ENCODE data around the gene OR6S1. TPM values are rescaled to one million over a fixed set of nuclear protein-coding genes. Genes with fewer than 3 reads are reported as not detected.

Gene OR6S1
- total and polyA plus RNA-seq, 2 of the 8 experiments (the other 6 are each of a cell fraction or from before 2014, with no cell fraction given): not detected

- peak overlapping the region; percentile 29 to 61 (median 44); a peak in 5 of 8 replicates for H3K4me3 ChIP-seq (ENCODE audit: extremely low read depth in 1 of 4, insufficient read depth in 2 of 4, low read depth in 3 of 4, low read length in 4 of 4)
- H3K79me1 ChIP-seq (ENCODE audit: low read depth, low read length): no peaks in the 10 kb centered on the region
- H2BK15ac ChIP-seq (ENCODE audit: low read length): no peak overlapping the region
- H3K23ac ChIP-seq (ENCODE audit: insufficient read length): no peak overlapping the region
- no peak overlapping the region for H3K56ac ChIP-seq (replicated peaks; ENCODE audit: insufficient read length, low read depth, low read length)
- H4K91ac ChIP-seq (replicated peaks; ENCODE audit: insufficient read length, low read length): no peak overlapping the region
- no peak overlapping the region for H2BK5ac ChIP-seq (ENCODE audit: low read depth, low read length)
- H3K79me2 ChIP-seq (ENCODE audit: control insufficient read depth in 1 of 2, insufficient read depth in 2 of 2, low read length in 2 of 2): no peaks in the 10 kb centered on the region
- H3K27me3 ChIP-seq (replicated peaks in 1 of 4; ENCODE audit: control insufficient read depth in 3 of 4, extremely low read depth in 1 of 4, insufficient read depth in 3 of 4, low read length in 3 of 4): peaks cover 3 to 18% (median 12%) of the 10 kb centered on the region in 4 experiments; a peak in 6 of 7 replicates
- peaks cover 0 to 5% (median 1%) of the 10 kb centered on the region in 4 experiments; a peak in 2 of 7 replicates for H3K4me1 ChIP-seq (replicated peaks in 1 of 4; ENCODE audit: control insufficient read depth in 3 of 4, insufficient read depth in 4 of 4, low read length in 3 of 4)
- no peak overlapping the region for H3K18ac ChIP-seq (ENCODE audit: extremely low read depth, low read length)
- no peak overlapping the region for H3K27ac ChIP-seq (ENCODE audit: low read depth, low read length)
- no peak overlapping the region for H4K5ac ChIP-seq (ENCODE audit: insufficient read length, low read depth, low read length)
- H2AFZ ChIP-seq (ENCODE audit: low read length): 0 out of 2 replicates have a peak overlapping the region, but pooled peaks have one; percentile 27
- no peaks in the 10 kb centered on the region for H4K20me1 ChIP-seq (replicated peaks in 1 of 2; ENCODE audit: control insufficient read depth in 1 of 2, insufficient read depth in 2 of 2, low read length in 2 of 2)
- H2AK5ac ChIP-seq (ENCODE audit: low read depth, low read length): no peak overlapping the region
- ChIA-PET POLR2A (ENCODE audit: partially characterized antibody) (interaction anchor here (0.6 to 3.5 kb wide), 9 partner anchors 15 to 546 kb away, joined by 3 to 17 read pairs (median 4); partner anchors contain the start of genes APEX1, PARP2 and RNASE4), CTCF (ENCODE audit: partially characterized antibody) (interaction anchor here (0.6 to 11.5 kb wide), 20 partner anchors 10 to 313 kb away, joined by 3 to 282 read pairs (median 6); partner anchors contain the start of genes ANG and RNASE4)
- H2BK120ac ChIP-seq (replicated peaks; ENCODE audit: low read depth, low read length): no peak overlapping the region
- H3K36me3 ChIP-seq (ENCODE audit: control insufficient read depth in 2 of 4, insufficient read depth in 4 of 4, low read length in 3 of 4): no peaks in the 10 kb centered on the region
- H3K4ac ChIP-seq (replicated peaks; ENCODE audit: insufficient read length, low read depth, low read length): no peak overlapping the region
- no peak for FAIRE-seq
- 96% methylated on average over 3 of the region's 3 CpGs; no CpG with 5 or more reads in 1 of the 2 experiments for WGBS, 2 experiments (ENCODE audit: extremely low coverage in 1 of 2, insufficient coverage in 1 of 2, insufficient read length in 1 of 2, insufficient replicate concordance in 2 of 2, low coverage in 1 of 2, low lambda C conversion rate in 2 of 2, missing lambda C conversion rate in 1 of 2)
- no peaks in the 10 kb centered on the region for H3K9me3 ChIP-seq (ENCODE audit: insufficient read depth in 2 of 2, low read depth in 1 of 2, low read length in 1 of 2)
- no peak overlapping the region for H2BK20ac ChIP-seq (ENCODE audit: low read length)
- peak overlapping the region; percentile 26 to 63; a peak in 3 of 4 replicates for H3K4me2 ChIP-seq (ENCODE audit: insufficient read depth in 1 of 2, low read depth in 2 of 2, low read length in 2 of 2)
- no peak overlapping the region for H3K9ac ChIP-seq (replicated peaks in 1 of 4; ENCODE audit: extremely low read depth in 1 of 4, low read depth in 3 of 4, low read length in 3 of 4)
- no peak overlapping the region for H2BK12ac ChIP-seq (ENCODE audit: low read depth, low read length)
- no peak overlapping the region; the same call in 1 of the 2 replicates for H4K8ac ChIP-seq (ENCODE audit: extremely low read depth, insufficient read depth, low read length)
- H3K14ac ChIP-seq (ENCODE audit: insufficient read length): no peak overlapping the region
- no peak for DNase-seq (ENCODE audit: low read depth in 1 of 2, low spot score in 2 of 2)
- peaks cover 5% of the 10 kb centered on the region for H3K23me2 ChIP-seq (ENCODE audit: low read depth, low read length)
- TF ChIP-seq SIN3A (conservative IDR thresholded peaks at IDR 0.05 in 1 of 2, IDR thresholded peaks at IDR 0.05 in 1 of 2; ENCODE audit: low read depth in 1 of 2, low read length in 2 of 2) (no peak), SP4 (IDR thresholded peaks at IDR 0.05; ENCODE audit: low read length) (no peak), PHF8 (conservative IDR thresholded peaks at IDR 0.05; ENCODE audit: low read depth, low read length) (no peak), SIRT6 (IDR thresholded peaks at IDR 0.05; ENCODE audit: low read length) (no peak)
Measured at GRCh38 chr14:20658246-20658645, 16.8 kb upstream of the OR6S1 start.
